MM.1S (cell line): ENCODE measurements around the gene POLR3C.

Source experiments
- DNase-seq: peaks from one replicate; pipeline ENCODE4 v3.0.0-alpha.2; 2015
- H2AFZ ChIP-seq: fragments of 300-600 bp; sonication (generic); 2 replicates; pipeline ENCODE4 v1.6.0; 2016; ENCODE audit warnings: antibody characterized with exemption, low read length
- H3F3A ChIP-seq: fragments of 300-600 bp; sonication (generic); 2 replicates; pipeline ENCODE4 v1.6.1; 2016; ENCODE audit warnings: mild to moderate bottlenecking, antibody characterized with exemption, low read length, moderate library complexity, mixed read lengths; ENCODE audit not compliant: insufficient read depth
- H3K27ac ChIP-seq: fragments of 300-600 bp; sonication (generic); 2 replicates; pipeline ENCODE4 v1.5.1; 2016; ENCODE audit warnings: mild to moderate bottlenecking, low read length
- H3K27me3 ChIP-seq: fragments of 300-600 bp; sonication (generic); replicated peaks from 2 replicates; pipeline ENCODE4 v1.6.0; 2016; ENCODE audit warnings: low read length; ENCODE audit not compliant: insufficient read depth
- H3K36me3 ChIP-seq: fragments of 300-600 bp; sonication (generic); replicated peaks from 2 replicates; pipeline ENCODE4 v1.6.1; 2016; ENCODE audit warnings: mild to moderate bottlenecking, low read length, mixed read lengths; ENCODE audit not compliant: insufficient read depth
- H3K4me1 ChIP-seq: fragments of 300-600 bp; sonication (generic); 2 replicates; pipeline ENCODE4 v1.6.1; 2016; ENCODE audit warnings: low read length, mixed read lengths
- H3K4me2 ChIP-seq: fragments of 300-600 bp; sonication (generic); 2 replicates; pipeline ENCODE4 v1.6.0; 2016; ENCODE audit warnings: low read depth, low read length
- H3K4me3 ChIP-seq: fragments of 300-600 bp; sonication (generic); 2 replicates; pipeline ENCODE4 v1.5.1; 2016; ENCODE audit warnings: low read length, mixed read lengths
- H3K79me2 ChIP-seq: fragments of 300-600 bp; sonication (generic); 2 replicates; pipeline ENCODE4 v1.6.1; 2016; ENCODE audit warnings: mixed run types, low read length, mixed read lengths
- H3K9ac ChIP-seq: fragments of 300-600 bp; sonication (generic); 2 replicates; pipeline ENCODE4 v1.6.1; 2016; ENCODE audit warnings: low read length, mixed read lengths
- H3K9me2 ChIP-seq: fragments of 300-600 bp; sonication (generic); replicated peaks from 2 replicates; pipeline ENCODE4 v1.6.1; 2016; ENCODE audit warnings: mild to moderate bottlenecking, low read length, mixed read lengths; ENCODE audit not compliant: insufficient read depth
- H3K9me3 ChIP-seq: fragments of 300-600 bp; sonication (generic); replicated peaks from 2 replicates; pipeline ENCODE4 v1.6.1; 2016; ENCODE audit warnings: mild to moderate bottlenecking, low read length, mixed read lengths; ENCODE audit not compliant: insufficient read depth
- H4K20me1 ChIP-seq: fragments of 300-600 bp; sonication (generic); 2 replicates; pipeline ENCODE4 v1.6.1; 2016; ENCODE audit warnings: mild to moderate bottlenecking, low read length, moderate library complexity, mixed read lengths; ENCODE audit not compliant: insufficient read depth
- EZH2 ChIP-seq: fragments of 300-600 bp; sonication (generic); optimal IDR thresholded peaks from 2 replicates; pipeline ENCODE3; 2017; ENCODE audit warnings: low read depth, mild to moderate bottlenecking, antibody characterized with exemption, low read length, mixed read lengths
- EZH2phosphoT487 ChIP-seq: fragments of 300-600 bp; sonication (generic); IDR thresholded peaks from 2 replicates; pipeline ENCODE4 v1.6.1; 2018; ENCODE audit warnings: antibody characterized with exemption, low read length
- TF ChIP-seq, protein P1 (sequence below): fragments of 300-600 bp; sonication (generic); IDR thresholded peaks from 2 replicates; pipeline ENCODE4 v1.5.1; 2016; ENCODE audit warnings: antibody characterized with exemption, low read length, mixed read lengths

Gene POLR3C

DNA sequence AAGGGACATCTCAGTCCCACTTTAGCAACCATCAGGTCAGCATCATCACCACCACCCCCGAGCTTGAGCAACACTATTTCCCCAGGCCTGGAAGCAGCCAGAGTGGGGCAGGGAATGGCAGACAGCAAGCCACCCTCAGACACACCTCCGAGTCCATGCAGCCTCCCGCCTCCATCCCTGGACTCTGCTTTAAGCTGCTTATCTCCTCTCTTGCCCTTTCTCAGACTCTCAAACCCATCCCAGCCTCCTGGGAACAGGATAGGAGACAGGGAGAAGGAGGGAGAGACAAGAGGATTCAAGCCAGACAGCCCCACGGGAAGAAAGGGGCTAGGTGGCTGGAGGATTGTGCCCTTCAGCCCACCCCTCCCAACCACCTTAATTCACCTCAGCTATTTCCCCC lies 33.2 kb downstream of the POLR3C start:
- Histone ChIP-seq H3K27me3 (no peaks in the 10 kb centered on the region), H3K79me2 (peaks cover 14% of the 10 kb centered on the region), H3K4me2 (no peak overlapping the region)

DNA sequence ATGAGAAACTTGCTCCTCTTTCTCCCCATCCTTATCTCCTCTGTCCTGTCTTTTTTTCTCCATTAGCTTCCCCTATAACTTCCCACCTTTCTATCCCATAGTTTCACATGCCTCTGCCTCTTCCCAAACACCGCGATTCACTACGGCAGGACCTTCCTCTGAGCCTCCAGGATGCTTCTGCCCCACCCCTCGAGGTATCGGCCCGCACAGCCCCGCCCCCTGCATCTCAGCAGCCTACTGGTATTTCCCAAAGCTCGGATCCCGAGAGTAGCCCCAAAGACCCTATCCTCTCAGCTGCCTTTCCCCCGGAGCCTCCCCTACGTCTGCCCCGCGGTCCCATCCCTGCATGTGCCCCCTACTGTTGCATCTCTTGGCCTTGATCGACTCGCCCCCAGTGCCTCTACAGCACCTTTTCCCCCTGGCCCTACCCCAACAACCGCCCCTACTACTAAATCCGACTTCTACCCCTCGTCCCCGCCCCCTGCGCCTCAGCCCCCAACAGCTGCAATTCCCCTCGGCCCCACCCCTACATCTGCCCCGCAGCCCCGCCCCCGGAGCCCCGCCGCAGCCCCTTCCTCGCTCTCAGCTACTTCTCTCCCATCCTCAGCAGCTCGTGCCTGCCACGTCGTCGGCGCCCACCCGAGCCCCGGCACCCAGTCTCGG lies 34.4 kb downstream of the POLR3C start:
- TF ChIP-seq EZH2phosphoT487 = no peak
- TF ChIP-seq, protein P1, sequence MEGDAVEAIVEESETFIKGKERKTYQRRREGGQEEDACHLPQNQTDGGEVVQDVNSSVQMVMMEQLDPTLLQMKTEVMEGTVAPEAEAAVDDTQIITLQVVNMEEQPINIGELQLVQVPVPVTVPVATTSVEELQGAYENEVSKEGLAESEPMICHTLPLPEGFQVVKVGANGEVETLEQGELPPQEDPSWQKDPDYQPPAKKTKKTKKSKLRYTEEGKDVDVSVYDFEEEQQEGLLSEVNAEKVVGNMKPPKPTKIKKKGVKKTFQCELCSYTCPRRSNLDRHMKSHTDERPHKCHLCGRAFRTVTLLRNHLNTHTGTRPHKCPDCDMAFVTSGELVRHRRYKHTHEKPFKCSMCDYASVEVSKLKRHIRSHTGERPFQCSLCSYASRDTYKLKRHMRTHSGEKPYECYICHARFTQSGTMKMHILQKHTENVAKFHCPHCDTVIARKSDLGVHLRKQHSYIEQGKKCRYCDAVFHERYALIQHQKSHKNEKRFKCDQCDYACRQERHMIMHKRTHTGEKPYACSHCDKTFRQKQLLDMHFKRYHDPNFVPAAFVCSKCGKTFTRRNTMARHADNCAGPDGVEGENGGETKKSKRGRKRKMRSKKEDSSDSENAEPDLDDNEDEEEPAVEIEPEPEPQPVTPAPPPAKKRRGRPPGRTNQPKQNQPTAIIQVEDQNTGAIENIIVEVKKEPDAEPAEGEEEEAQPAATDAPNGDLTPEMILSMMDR = no peak
- no peak for TF ChIP-seq EZH2
- Histone ChIP-seq H3F3A (peaks cover 9% of the 10 kb centered on the region), H3K27ac (no peak overlapping the region)

More for the DNA sequence above, 33.2 kb downstream of the POLR3C start:
- Histone ChIP-seq H3F3A (peaks cover 9% of the 10 kb centered on the region), H3K9ac (no peak overlapping the region), H4K20me1 (no peaks in the 10 kb centered on the region), H3K27ac (no peak overlapping the region), H2AFZ (no peak overlapping the region), H3K9me2 (no peaks in the 10 kb centered on the region), H3K4me3 (no peak overlapping the region), H3K9me3 (no peaks in the 10 kb centered on the region), H3K4me1 (peaks cover 12% of the 10 kb centered on the region), H3K36me3 (no peaks in the 10 kb centered on the region)
- DNase-seq = no peak
- TF ChIP-seq, protein P1 = no peak
- TF ChIP-seq EZH2phosphoT487 (no peak), EZH2 (no peak)

DNA sequence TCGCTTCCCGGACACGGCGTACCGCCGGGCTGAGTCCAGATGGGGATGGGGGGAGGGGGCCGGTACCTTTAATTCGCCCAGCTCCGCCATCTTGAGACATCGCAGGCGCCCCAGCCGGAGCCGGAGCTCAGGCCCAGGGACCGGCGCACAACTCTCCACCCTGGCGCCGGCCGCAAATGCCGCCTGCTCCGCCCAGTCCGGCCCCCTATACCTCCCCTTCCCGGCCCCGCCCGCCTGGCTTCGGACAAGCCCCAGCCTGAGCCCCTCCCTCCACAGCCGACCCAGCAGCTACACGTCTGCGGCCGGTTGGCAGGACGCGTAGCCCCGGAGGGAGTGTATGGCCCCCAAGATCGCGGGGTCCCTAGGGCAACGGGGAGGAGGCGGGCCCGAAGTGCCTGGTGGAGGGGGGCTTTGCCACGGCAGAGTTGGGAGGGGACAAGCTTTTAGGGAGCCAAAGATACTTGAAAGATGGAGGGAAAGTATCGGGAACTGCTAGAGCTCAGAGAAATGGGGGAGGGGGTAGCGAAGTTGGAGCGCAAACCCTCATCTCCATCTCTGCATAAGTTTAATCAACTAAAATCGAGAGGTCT lies 35.0 kb downstream of the POLR3C start, which contains the start of gene PIAS3:
Gene PIAS3, minus strand, starts transcription at position 181 of the 590 bp plus-strand sequence. Its CDS starts 91 bp downstream, at position 90.
- Histone ChIP-seq H3K9me2 (no peaks in the 10 kb centered on the region), H3K36me3 (no peaks in the 10 kb centered on the region), H3K9ac (peak within 1 kb of the TSS; percentile 57), H3K4me2 (peak within 1 kb of the TSS; percentile 94), H3F3A (peaks cover 9% of the 10 kb centered on the region), H3K27ac (peak within 1 kb of the TSS; percentile 33; the same call in 1 of the 2 replicates), H3K27me3 (peaks cover 7% of the 10 kb centered on the region; the same call in 1 of the 2 replicates), H3K4me3 (peak within 1 kb of the TSS; percentile 90), H3K79me2 (peaks cover 14% of the 10 kb centered on the region), H3K9me3 (no peaks in the 10 kb centered on the region), H3K4me1 (peaks cover 12% of the 10 kb centered on the region), H4K20me1 (no peaks in the 10 kb centered on the region), H2AFZ (peak within 1 kb of the TSS; percentile 99)
- DNase-seq = peak; percentile 98
- no peak for TF ChIP-seq EZH2
- TF ChIP-seq EZH2phosphoT487 = no peak
- TF ChIP-seq, protein P1 = no peak

More for the DNA sequence above, 34.4 kb downstream of the POLR3C start:
- Histone ChIP-seq H3K79me2 (peaks cover 14% of the 10 kb centered on the region), H3K9me2 (no peaks in the 10 kb centered on the region), H2AFZ (peak overlapping the region; percentile 79), H3K4me1 (peaks cover 12% of the 10 kb centered on the region), H3K9me3 (no peaks in the 10 kb centered on the region), H3K27me3 (peaks cover 6% of the 10 kb centered on the region; the same call in 1 of the 2 replicates), H3K36me3 (no peaks in the 10 kb centered on the region), H3K4me2 (peak overlapping the region; percentile 81), H4K20me1 (no peaks in the 10 kb centered on the region), H3K4me3 (peak overlapping the region; percentile 90), H3K9ac (peak overlapping the region; percentile 45; the same call in 1 of the 2 replicates)
- DNase-seq = peak; percentile 61
